GM08714 (cell line): Measurements from ENCODE around the gene PRSS57.
A peak's percentile ranks its signal among the peaks of the same experiment; 100 is the strongest.

Source experiments
- H3K4me3 ChIP-seq: fragments of 200-500 bp; sonication (Bioruptor generic); 2 replicates; pipeline ENCODE4 v1.5.1; 2014; ENCODE audit warnings: mild to moderate bottlenecking, low read length, inconsistent platforms
- ZNF274 ChIP-seq: IDR thresholded peaks from 2 replicates; pipeline ENCODE4 v1.6.1; 2012; ENCODE audit warnings: mild to moderate bottlenecking, low read depth, low read length

The PRSS57 gene

DNA sequence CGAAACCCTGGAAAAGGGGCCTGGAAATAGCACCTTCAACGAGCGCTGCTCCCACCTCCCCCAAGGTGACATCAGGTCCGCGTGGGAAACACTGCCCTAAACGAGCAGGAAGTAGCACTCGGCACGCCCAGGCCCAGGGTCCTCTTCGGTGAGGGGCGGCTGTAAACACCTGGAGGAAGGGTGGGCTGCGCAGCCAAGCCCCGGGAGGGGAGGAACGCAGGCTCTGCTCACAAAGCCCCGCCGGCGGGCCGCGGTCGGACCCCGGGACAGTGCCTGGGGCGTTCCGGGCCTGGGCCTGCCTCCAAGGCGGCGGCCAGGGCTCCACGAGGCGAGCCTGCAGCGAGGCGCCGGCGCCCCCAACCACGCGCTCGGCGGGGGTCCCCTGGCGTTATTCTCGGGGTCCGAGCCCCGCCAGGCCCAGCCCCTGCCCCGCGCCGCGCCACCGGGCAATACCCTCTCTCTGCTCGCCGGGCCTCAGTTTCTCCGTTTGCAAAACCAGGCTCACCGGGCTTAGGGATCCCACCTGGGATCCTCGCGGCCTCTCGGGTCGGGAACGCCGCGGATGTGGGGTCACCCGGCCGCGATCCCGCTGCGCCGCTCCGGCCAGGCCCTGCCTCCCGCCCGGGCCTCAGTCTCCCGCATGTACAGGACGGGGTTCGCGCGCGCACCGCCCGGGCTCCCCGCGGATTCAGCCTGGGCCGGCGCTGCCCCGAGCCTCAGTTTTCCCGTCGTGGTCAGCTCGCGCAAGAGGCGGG, 32.9 kb downstream of the PRSS57 start:
- H3K4me3 ChIP-seq: peak overlapping the region; percentile 66
- no peak for TF ChIP-seq ZNF274

DNA sequence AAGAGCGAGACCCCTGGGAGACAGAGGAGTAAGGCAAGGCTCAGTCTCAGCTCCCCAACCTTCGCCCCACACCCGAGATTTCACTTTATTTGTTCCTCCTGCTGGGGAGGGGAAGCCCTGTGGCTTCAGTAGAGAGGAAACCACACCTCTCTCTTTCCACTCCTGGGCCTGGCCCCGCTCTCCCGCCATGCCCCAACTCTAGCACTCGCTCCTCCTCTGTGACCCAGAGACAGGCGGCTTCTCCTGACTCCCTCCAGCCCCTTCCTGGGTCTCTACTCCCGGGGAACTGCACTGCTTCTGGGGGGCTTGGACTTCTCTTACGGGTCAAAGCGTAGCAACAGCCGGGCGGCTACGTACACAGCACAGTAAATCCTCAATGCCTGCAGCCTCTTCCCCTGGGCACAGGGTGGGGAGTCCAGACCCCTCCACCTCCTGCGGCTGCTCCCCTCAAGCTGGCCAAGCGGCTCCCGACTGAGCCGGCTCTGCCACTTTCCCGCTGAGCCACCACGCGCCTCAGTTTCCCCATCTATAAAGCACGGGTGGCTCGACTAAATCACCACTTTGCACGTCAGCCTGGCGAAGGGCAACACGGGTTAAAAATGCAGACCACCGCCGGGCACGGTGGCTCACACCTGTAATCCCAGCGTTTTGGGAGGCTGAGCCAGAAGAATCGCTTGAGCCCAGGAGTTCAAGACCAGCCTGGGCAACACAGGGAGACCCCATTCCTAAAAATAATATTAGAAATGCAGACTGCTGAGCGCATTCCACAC, 33.6 kb downstream of the PRSS57 start:
- TF ChIP-seq ZNF274: no peak

DNA sequence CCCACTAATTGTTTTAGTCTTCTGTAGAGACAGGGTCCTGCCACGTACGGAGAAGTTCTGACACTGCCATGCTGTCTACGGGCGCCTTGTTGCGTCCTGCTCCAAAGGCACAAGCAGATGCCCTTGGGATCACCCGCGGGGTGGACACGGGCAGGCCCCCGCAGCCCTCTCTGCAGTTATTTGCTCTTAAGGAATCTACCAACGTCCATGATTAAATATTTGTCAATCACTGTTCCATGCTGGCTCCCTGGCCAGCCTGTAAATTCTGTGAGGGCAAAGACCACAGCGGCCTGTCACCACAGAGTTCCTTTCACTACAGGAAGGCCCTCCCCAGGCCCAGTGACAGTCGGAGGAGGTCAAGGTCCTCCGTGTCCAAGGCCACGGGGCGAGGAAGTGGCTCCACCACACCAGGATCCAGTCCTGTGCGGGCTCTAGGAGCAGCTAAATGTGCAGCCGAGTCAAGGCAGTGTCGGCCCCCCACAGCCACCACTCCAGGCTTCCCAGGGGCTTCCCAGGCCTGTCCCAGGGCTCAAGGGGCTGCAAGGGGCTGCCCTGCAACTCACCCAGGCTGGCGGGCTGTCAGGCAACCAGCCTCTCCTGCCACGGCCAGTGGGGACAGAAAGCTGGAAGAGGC, 34.3 kb downstream of the PRSS57 start:
- H3K4me3 ChIP-seq: peak overlapping the region; percentile 66; the same call in 1 of the 2 replicates
- TF ChIP-seq ZNF274: no peak

More for the DNA sequence above, 33.6 kb downstream of the PRSS57 start:
- H3K4me3 ChIP-seq: peak overlapping the region; percentile 66

DNA sequence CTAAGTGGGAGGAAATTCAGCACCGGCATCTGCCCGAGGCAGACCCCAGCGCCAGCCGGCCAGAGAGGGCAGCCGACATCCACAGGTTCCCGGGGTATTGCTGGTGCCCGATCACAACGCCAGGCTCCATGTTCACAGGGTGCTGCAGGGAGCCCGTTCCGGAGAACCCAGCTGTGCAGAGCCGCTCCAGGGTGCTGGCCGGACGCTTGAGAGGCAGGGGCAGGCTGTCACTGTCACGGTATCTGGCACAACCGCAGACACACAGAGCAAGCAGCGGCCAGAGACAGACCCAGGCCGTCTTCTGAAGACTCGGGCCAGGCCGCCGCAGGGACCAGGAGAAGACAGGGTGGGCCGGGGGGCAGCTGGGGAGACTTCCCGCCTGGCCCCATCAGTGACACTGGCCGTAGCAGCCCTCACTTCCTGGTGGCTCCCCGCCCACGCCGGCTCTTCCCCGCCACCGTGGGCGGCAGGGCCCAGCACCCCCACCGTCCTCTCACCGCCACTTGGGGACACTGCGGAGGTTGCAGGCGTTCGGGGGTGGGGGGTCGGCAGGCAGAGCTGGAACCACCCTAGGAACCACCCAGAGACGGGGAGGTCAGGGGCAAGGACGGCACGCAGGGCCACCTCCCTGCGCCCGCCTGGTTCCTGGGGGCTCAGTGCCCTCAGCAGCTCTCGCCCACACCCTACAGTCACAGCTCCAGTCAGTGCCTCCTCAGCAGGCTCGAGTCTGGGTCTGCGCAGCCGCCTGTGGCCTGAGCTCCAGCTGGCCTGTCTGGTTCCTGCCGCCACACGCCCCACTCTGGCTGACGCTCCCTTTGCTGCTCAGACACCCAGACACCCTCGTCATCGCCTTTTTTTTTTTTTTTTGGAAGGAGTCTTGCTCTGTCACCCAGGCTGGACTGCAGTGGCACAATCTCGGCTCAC, 36.1 kb downstream of the PRSS57 start:
- no peak overlapping the region for H3K4me3 ChIP-seq
- no peak for TF ChIP-seq ZNF274

DNA sequence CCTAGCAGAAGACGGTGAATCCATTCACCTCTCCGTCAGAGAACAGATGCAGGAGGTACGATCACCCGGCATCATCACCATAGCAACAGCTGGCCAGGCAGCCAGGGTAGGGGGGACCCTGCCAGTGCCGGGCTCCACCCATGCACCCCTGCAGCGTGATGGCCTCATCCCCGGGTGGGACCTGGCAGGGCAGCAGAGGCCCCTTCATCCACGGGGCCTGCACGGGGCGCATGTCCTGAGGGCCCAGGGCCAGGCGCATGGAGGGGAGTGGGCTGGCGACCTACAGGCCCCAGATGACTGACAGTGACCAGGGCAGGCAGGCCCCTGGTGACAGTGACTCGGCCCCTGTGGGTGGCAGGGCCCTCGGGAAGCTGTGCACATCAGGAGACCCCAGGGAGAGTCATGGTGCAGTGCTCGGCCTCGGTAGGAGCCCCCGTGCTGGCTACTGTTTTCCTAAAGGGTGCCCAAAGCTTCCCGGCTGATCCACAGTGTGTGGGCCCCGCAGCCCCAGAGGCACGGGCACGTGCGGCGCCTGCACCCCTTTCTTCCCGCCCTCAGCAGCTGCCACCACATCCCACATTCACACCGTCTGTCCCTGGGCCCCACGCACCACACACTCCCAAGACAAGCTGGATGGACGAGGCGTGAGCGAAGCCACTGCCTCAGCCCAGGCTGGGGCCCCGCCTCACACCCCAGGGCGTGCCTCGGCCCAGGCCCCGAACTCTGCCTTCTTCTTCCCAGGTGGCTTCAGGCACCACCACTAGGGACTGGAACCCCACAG, 37.0 kb downstream of the PRSS57 start:
- H3K4me3 ChIP-seq: no peak overlapping the region
- TF ChIP-seq ZNF274: no peak

DNA sequence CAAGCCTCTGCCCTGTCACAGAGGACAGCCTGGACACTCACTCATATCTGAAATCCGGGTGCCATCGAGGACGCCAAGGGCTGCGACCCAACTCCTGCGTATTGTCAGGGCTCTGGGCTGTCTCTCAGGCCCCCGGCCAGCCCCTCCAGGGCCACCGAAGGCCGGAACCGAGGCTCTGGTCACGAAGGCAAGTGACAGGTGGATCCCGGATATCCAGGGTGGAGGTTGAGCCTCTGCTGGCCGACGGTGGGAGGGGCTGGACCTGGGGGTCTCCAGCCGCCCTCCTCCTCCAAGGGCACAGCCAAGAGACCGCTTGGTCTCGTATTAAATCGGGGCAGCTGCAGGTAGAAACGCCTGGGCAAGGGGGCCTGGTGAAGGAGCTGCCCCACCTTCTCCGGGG, 37.6 kb downstream of the PRSS57 start:
- no peak overlapping the region for H3K4me3 ChIP-seq
- no peak for TF ChIP-seq ZNF274

DNA sequence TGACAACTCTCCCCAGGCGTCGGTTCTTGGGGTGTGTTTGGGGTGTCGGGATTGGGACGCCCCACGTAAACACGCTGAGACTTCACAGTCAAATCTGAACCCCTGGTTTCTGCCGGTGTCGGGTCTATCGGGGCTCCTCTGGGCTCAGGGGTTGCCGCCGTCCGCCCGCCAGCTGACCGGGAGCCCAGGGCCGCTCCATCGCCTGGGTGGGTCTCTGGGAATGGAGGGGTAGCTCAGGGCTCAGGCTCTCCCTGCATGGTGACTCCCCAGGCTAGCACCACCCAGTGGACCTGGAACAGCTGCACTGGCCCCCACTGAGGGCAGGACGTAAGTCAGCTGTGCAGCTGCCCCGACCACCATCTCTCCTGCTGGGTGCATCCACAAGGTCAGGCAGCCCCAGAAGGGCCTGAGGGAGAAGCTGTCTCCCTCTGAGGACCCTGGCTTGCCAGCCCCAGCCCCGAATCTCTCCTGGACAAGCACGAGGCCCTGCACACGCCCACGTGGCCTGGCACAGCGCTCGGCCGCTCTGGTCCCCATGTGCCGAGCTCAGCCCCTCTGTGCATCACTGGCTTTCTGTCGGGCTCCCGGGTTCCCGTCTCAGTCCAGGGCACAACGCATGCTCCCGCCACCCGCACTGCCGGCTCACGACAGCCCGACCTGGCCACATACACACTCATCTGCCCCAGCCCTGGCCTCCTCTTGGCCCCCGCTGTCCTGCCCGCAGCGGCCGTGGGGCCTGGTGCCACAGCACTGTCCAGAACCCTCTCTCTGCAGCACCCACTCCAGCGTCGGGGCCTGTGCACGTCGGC, 38.3 kb downstream of the PRSS57 start:
- TF ChIP-seq ZNF274: no peak
- no peak overlapping the region for H3K4me3 ChIP-seq

DNA sequence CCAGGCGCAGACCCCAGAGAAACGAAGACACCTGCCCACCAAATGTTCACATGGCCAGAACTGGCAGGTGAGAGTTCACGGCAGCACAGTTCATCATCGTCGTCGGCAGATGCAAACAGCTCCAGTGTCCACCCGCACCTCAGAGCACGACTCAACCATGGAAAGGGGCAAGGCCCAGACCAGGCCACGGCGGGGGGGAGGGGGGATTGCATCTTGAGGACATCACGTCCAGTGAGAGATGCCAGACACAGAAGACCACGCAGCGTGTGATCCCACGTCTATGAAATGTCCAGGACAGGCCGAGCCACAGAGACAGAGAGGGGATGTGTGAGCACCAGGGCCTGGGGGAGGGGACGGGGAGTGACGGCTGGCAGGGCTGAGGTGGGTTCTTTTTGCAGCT, 39.6 kb downstream of the PRSS57 start:
- TF ChIP-seq ZNF274: no peak
- no peak overlapping the region for H3K4me3 ChIP-seq

DNA sequence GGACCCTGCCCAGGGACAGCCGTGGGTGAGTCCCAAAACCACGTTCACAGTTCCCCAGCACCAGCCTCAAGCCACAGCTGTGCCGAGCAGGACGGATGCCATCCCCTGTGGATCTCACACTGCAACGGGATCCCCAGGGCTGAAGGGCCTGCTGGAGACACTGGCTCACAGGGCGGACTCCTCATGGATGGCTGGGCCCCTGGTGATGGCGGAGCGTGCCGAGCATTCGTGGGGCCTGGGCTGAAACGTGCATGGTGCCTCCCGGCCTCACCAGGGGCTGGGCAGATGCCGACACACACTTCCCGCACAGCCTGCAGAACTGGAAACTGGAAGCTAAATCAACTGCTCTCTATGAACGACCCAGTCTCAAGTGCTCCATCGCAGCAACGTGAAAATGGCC, 41.8 kb downstream of the PRSS57 start:
- no peak overlapping the region for H3K4me3 ChIP-seq
- no peak for TF ChIP-seq ZNF274

DNA sequence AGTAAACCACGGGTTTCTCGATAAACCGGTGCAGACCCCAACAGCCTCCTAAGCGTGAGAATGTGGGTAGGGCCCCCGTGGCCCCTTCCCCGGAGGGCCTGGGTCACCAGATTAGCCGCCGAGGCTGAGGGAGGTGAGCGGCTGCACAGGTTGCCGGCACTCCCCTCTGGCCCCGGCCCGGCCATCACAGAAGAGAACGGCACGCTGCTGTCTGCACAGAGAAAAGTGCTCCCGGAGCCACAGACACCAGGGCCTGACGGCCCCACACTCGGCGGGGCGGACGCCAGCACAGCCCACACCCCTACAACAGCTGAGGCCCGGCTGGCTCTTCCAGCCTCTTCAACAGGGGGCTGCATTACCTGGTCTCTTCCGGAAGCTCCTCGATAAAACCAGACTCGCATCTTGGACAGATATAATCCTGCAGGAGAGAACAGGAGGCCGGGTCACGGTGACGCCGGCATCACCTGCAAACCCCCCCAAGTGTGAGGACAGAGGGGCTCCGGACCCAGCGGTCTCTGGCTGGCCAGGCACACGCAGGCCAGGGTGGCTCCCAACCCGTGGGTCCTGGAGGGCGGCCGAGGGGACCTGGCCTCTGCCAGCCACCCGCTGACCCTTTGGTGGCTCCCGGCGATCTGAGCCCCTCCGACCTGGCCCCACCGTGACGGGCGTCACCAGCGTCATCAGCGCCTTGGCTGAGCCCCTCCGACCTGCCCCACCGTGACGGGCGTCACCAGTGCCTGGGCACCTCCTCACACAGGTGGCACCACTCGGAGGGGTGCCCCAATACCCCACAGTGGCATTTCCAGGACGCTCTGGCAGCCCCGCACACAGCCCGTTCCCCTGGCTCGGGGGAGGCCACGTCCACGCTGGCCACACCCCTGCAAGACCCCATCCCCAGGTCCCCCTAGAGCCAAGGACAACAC, 42.5 kb downstream of the PRSS57 start:
- H3K4me3 ChIP-seq: no peak overlapping the region
- TF ChIP-seq ZNF274: no peak

DNA sequence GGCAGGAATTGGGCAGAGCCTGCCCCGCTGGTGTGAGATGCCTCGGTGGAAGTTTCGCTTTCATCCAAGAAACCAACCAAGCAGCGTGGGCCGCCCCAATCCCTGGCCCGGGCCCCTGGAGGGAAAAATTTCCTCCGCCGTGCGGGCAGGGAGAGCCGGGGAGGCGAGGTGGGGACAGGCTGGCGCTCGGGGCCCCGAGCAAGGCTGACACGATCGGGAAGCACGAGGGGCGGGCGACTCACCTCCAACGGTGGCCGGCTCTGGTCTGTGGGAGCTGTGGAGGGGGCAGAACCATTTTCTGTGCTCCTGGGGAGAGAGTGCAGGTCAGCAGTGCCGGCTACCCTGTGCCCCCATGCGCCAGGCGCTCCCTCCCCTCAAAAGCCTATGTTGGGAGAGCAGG, 43.3 kb downstream of the PRSS57 start:
- TF ChIP-seq ZNF274: no peak
- no peak overlapping the region for H3K4me3 ChIP-seq
